Measurements from ENCODE around the gene CIDEB.

GRCh38 chr14:24312736-24313507 is 5.1 kb upstream of the CIDEB start:
- TF ChIP-seq CTCF (IDR thresholded peaks at IDR 0.05; ENCODE audit: insufficient read depth, low read length, poor library complexity, severe bottlenecking), result no peak
- no peak for TF ChIP-seq EZH2phosphoT487 (conservative IDR thresholded peaks at IDR 0.05; ENCODE audit: low read length)
